IPS-18a (cell line): Measurements from ENCODE around the gene DPYSL3.

Experiments
- H3K27ac ChIP-seq: one replicate; pipeline ENCODE4 v1.5.1; 2013; ENCODE audit warnings: low read length
- H3K27me3 ChIP-seq: one replicate; pipeline ENCODE4 v1.6.1; 2013; ENCODE audit warnings: mild to moderate bottlenecking, low read length; ENCODE audit not compliant: control insufficient read depth, insufficient read depth
- H3K36me3 ChIP-seq: one replicate; pipeline ENCODE4 v1.6.1; 2013; ENCODE audit warnings: low read depth, low read length; ENCODE audit not compliant: control insufficient read depth
- H3K4me1 ChIP-seq: one replicate; pipeline ENCODE4 v1.6.1; 2013; ENCODE audit warnings: low read depth, low read length; ENCODE audit not compliant: control insufficient read depth
- H3K4me3 ChIP-seq: one replicate; pipeline ENCODE4 v1.5.1; 2013; ENCODE audit warnings: low read length
- H3K9ac ChIP-seq: one replicate; pipeline ENCODE4 v1.6.1; 2013; ENCODE audit warnings: mild to moderate bottlenecking, low read length, moderate library complexity
- H3K9me3 ChIP-seq: one replicate; pipeline ENCODE4 v1.6.1; 2013; ENCODE audit warnings: low read depth, low read length; ENCODE audit not compliant: control insufficient read depth

DPYSL3 gene

GRCh38 chr5:147397616-147398015 is 112.3 kb downstream of the DPYSL3 start:
- Histone ChIP-seq H3K9ac (no peak overlapping the region), H3K4me1 (no peaks in the 10 kb centered on the region), H3K9me3 (no peaks in the 10 kb centered on the region), H3K27me3 (no peaks in the 10 kb centered on the region), H3K36me3 (peaks cover 95% of the 10 kb centered on the region), H3K27ac (no peak overlapping the region), H3K4me3 (no peak overlapping the region)

GRCh38 chr5:147396070-147396823 is 113.6 kb downstream of the DPYSL3 start:
- Histone ChIP-seq H3K4me1 (no peaks in the 10 kb centered on the region), H3K27me3 (no peaks in the 10 kb centered on the region), H3K27ac (no peak overlapping the region), H3K4me3 (no peak overlapping the region), H3K9me3 (no peaks in the 10 kb centered on the region), H3K36me3 (peaks cover 98% of the 10 kb centered on the region), H3K9ac (no peak overlapping the region)

- Histone ChIP-seq H3K4me3 (no peak overlapping the region), H3K9ac (no peak overlapping the region), H3K4me1 (no peaks in the 10 kb centered on the region), H3K36me3 (peaks cover 84% of the 10 kb centered on the region), H3K9me3 (no peaks in the 10 kb centered on the region), H3K27ac (no peak overlapping the region), H3K27me3 (no peaks in the 10 kb centered on the region)
These were observed 115.8 kb downstream of the DPYSL3 start for GRCh38 chr5:147393874-147394672.

GRCh38 chr5:147391781-147392180 is 118.1 kb downstream of the DPYSL3 start:
- Histone ChIP-seq H3K27me3 (no peaks in the 10 kb centered on the region), H3K27ac (no peak overlapping the region), H3K4me3 (no peak overlapping the region), H3K9ac (no peak overlapping the region), H3K36me3 (peaks cover 62% of the 10 kb centered on the region), H3K4me1 (peaks cover 12% of the 10 kb centered on the region), H3K9me3 (no peaks in the 10 kb centered on the region)

- H3K27me3 ChIP-seq, result no peaks in the 10 kb centered on the region
- no peak overlapping the region for H3K27ac ChIP-seq
- H3K9me3 ChIP-seq, result no peaks in the 10 kb centered on the region
- no peak overlapping the region for H3K4me3 ChIP-seq
- peaks cover 12% of the 10 kb centered on the region for H3K4me1 ChIP-seq
- no peak overlapping the region for H3K9ac ChIP-seq
- peaks cover 53% of the 10 kb centered on the region for H3K36me3 ChIP-seq
These were observed 119.1 kb downstream of the DPYSL3 start for GRCh38 chr5:147390654-147391225.

- no peak overlapping the region for H3K27ac ChIP-seq
- no peak overlapping the region for H3K4me3 ChIP-seq
- H3K36me3 ChIP-seq, result peaks cover 30% of the 10 kb centered on the region
- H3K4me1 ChIP-seq, result peaks cover 19% of the 10 kb centered on the region
- no peaks in the 10 kb centered on the region for H3K27me3 ChIP-seq
- H3K9me3 ChIP-seq, result no peaks in the 10 kb centered on the region
- H3K9ac ChIP-seq, result no peak overlapping the region
These were observed 121.4 kb downstream of the DPYSL3 start for GRCh38 chr5:147388184-147389108.

- Histone ChIP-seq H3K9ac (no peak overlapping the region), H3K27ac (no peak overlapping the region), H3K9me3 (no peaks in the 10 kb centered on the region), H3K4me3 (no peak overlapping the region), H3K27me3 (no peaks in the 10 kb centered on the region), H3K36me3 (peaks cover 16% of the 10 kb centered on the region), H3K4me1 (peaks cover 25% of the 10 kb centered on the region)
These were observed 122.8 kb downstream of the DPYSL3 start for GRCh38 chr5:147387109-147387508.

- Histone ChIP-seq H3K4me3 (no peak overlapping the region), H3K27ac (no peak overlapping the region), H3K36me3 (no peaks in the 10 kb centered on the region), H3K27me3 (no peaks in the 10 kb centered on the region), H3K9me3 (no peaks in the 10 kb centered on the region), H3K9ac (no peak overlapping the region), H3K4me1 (peaks cover 25% of the 10 kb centered on the region)
These were observed 125.3 kb downstream of the DPYSL3 start for GRCh38 chr5:147384346-147385193.

- H3K9ac ChIP-seq, result no peak overlapping the region
- H3K27ac ChIP-seq, result no peak overlapping the region
- H3K27me3 ChIP-seq, result no peaks in the 10 kb centered on the region
- H3K36me3 ChIP-seq, result no peaks in the 10 kb centered on the region
- peak overlapping the region; percentile 16 for H3K4me3 ChIP-seq
- no peaks in the 10 kb centered on the region for H3K9me3 ChIP-seq
- H3K4me1 ChIP-seq, result peaks cover 14% of the 10 kb centered on the region
These were observed 127.1 kb downstream of the DPYSL3 start for GRCh38 chr5:147382776-147383175.

- Histone ChIP-seq H3K9ac (no peak overlapping the region), H3K36me3 (no peaks in the 10 kb centered on the region), H3K27ac (no peak overlapping the region), H3K27me3 (no peaks in the 10 kb centered on the region), H3K9me3 (no peaks in the 10 kb centered on the region), H3K4me1 (peaks cover 13% of the 10 kb centered on the region), H3K4me3 (no peak overlapping the region)
These were observed 128.3 kb downstream of the DPYSL3 start for GRCh38 chr5:147381555-147381954.
